Left lobe of liver (tissue), 2 donors: ENCODE data around the gene FSTL3. TPM values are rescaled to one million over a fixed set of nuclear protein-coding genes. Genes with fewer than 3 reads are reported as not detected.

Experiments used
- ATAC-seq: fragments of 200-7000 bp; cut with Tn5 transposase; one replicate; pipeline ENCODE4 v1.9.1; 2020; ENCODE audit warnings: mild to moderate bottlenecking, moderate library complexity
- DNase-seq: peaks from one replicate; pipeline ENCODE4 v3.0.0-alpha.2; 2020; ENCODE audit warnings: low spot score
- total RNA-seq: library from RNA; stranded (reverse); gene quantifications from one replicate; pipeline ENCODE4 v1.2.1, GENCODE V29; 2021
- donor health status: DM: no; HTN: no; CAD: no; lungs with moderate emphysema.
- donor health status: DM: no; HTN: yes; CAD: no.

FSTL3 gene
- total RNA-seq, 1 donor from 2014 or later: 4.3 TPM

GRCh38 chr19:644789-645188 is 31.4 kb upstream of the FSTL3 start:
- DNase-seq (no peak), ATAC-seq (no peak)

GRCh38 chr19:645912-646778 is 30.0 kb upstream of the FSTL3 start:
- no peak for DNase-seq

GRCh38 chr19:646779-647565 is 29.2 kb upstream of the FSTL3 start:
- DNase-seq (no peak), ATAC-seq (no peak)

More at GRCh38 chr19:645912-646778, 30.0 kb upstream of the FSTL3 start:
- ATAC-seq: no peak

- ATAC-seq (no peak), DNase-seq (no peak)
Measured at GRCh38 chr19:647566-648284, 28.5 kb upstream of the FSTL3 start.

GRCh38 chr19:648305-648704 is 27.9 kb upstream of the FSTL3 start:
- DNase-seq (no peak), ATAC-seq (no peak)

- DNase-seq: no peak
Measured at GRCh38 chr19:648904-649801, 27.0 kb upstream of the FSTL3 start.

GRCh38 chr19:650121-650520 is 26.1 kb upstream of the FSTL3 start:
- no peak for ATAC-seq
- DNase-seq: no peak

More at GRCh38 chr19:648904-649801, 27.0 kb upstream of the FSTL3 start:
- ATAC-seq: no peak

- no peak for ATAC-seq
- no peak for DNase-seq
Measured at GRCh38 chr19:651114-651818, 24.9 kb upstream of the FSTL3 start.

GRCh38 chr19:651991-652390 is 24.2 kb upstream of the FSTL3 start:
- DNase-seq (no peak), ATAC-seq (no peak)

GRCh38 chr19:652467-653389 is 23.5 kb upstream of the FSTL3 start:
- DNase-seq: no peak
- no peak for ATAC-seq

GRCh38 chr19:653425-653824 is 22.8 kb upstream of the FSTL3 start:
- DNase-seq: no peak
- ATAC-seq: no peak

- DNase-seq: no peak
Measured at GRCh38 chr19:655691-656090, 20.5 kb upstream of the FSTL3 start.

GRCh38 chr19:656751-657559 is 19.2 kb upstream of the FSTL3 start:
- ATAC-seq (no peak), DNase-seq (no peak)

More at GRCh38 chr19:655691-656090, 20.5 kb upstream of the FSTL3 start:
- no peak for ATAC-seq

- no peak for DNase-seq
- ATAC-seq: no peak
Measured at GRCh38 chr19:657611-658010, 18.6 kb upstream of the FSTL3 start.

- no peak for DNase-seq
- no peak for ATAC-seq
Measured at GRCh38 chr19:658059-658839, 17.9 kb upstream of the FSTL3 start.

GRCh38 chr19:658916-659839 is 17.0 kb upstream of the FSTL3 start:
- DNase-seq (no peak), ATAC-seq (peak; percentile 4)
